Calu3 (cell line): ENCODE results near the gene GRPEL2. TPM values are rescaled to one million over a fixed set of nuclear protein-coding genes. Genes with fewer than 3 reads are reported as not detected.
A peak's percentile ranks its signal among the peaks of the same experiment; 100 is the strongest.

Experiments
- BruUV-seq: library from RNA; stranded (reverse); fragments of 400-500 nt; replicated peaks from 2 replicates; lab custom pipeline; 2021; lab: Mats Ljungman, UMichigan
- CTCF ChIA-PET: fragments of 300-600 bp; sonication (Branson Sonifier 250); formaldehyde crosslinking; loops from one replicate; lab custom pipeline; 2022; ENCODE audit warnings: antibody characterized with exemption; lab: Charles Lee
- DNase-seq: peaks from one replicate; pipeline ENCODE4 v3.0.0; 2022
- H3K27ac Mint-ChIP-seq: one replicate; pipeline ENCODE4 v1.8.0; 2022; ENCODE audit warnings: mixed read lengths; ENCODE audit not compliant: unreplicated experiment
- H3K27me3 Mint-ChIP-seq: one replicate; pipeline ENCODE4 v1.8.0; 2022; ENCODE audit warnings: mixed read lengths; ENCODE audit not compliant: unreplicated experiment
- H3K36me3 Mint-ChIP-seq: one replicate; pipeline ENCODE4 v1.8.0; 2022; ENCODE audit warnings: mild to moderate bottlenecking, moderate library complexity, mixed read lengths; ENCODE audit not compliant: insufficient read depth, unreplicated experiment
- H3K4me1 Mint-ChIP-seq: one replicate; pipeline ENCODE4 v1.8.0; 2022; ENCODE audit warnings: mild to moderate bottlenecking, low read depth, mixed read lengths; ENCODE audit not compliant: unreplicated experiment
- H3K4me3 Mint-ChIP-seq: one replicate; pipeline ENCODE4 v1.8.0; 2022; ENCODE audit warnings: mild to moderate bottlenecking, low read depth, moderate library complexity, mixed read lengths; ENCODE audit not compliant: unreplicated experiment
- H3K9me3 Mint-ChIP-seq: one replicate; pipeline ENCODE4 v1.8.0; 2022; ENCODE audit warnings: low read depth, mixed read lengths; ENCODE audit not compliant: unreplicated experiment
- CTCF ChIP-seq: fragments of 200-600 bp; IDR thresholded peaks from one replicate; pipeline ENCODE4 v1.8.0; 2022; ENCODE audit warnings: antibody characterized with exemption; ENCODE audit not compliant: unreplicated experiment
- intact Hi-C: fragments of 100-400 bp; cut with micrococcal nuclease; formaldehyde crosslinking; loops from one replicate; pipeline ENCODE4 v1.10.0; 2022; ENCODE audit not compliant: unreplicated experiment
- total RNA-seq: library from RNA; stranded (reverse); gene quantifications from 2 replicates; pipeline ENCODE4 v1.2.3, GENCODE V29; 2022

GRPEL2 gene
- total RNA-seq, 1 experiment from 2014 or later = 28.2 TPM

- H3K4me3 Mint-ChIP-seq = no peak overlapping the region
- intact Hi-C loops = no loop called here
- BruUV-seq = no TSS peak
- H3K4me1 Mint-ChIP-seq = peaks cover 16% of the 10 kb centered on the region
- no peaks in the 10 kb centered on the region for H3K27me3 Mint-ChIP-seq
- H3K9me3 Mint-ChIP-seq = no peaks in the 10 kb centered on the region
- no peak overlapping the region for H3K27ac Mint-ChIP-seq
- peaks cover 5% of the 10 kb centered on the region for H3K36me3 Mint-ChIP-seq
- TF ChIP-seq CTCF = no peak
- CTCF ChIA-PET = interaction anchor here (0.5 to 1.6 kb wide), 2 partner anchors 20 to 47 kb away, joined by 3 to 5 read pairs; partner anchors contain the start of gene GRPEL2
- no peak for DNase-seq
Observed at GRCh38 chr5:149325166-149325735, 20.0 kb upstream of the GRPEL2 start.

- H3K27ac Mint-ChIP-seq = no peak overlapping the region
- H3K4me3 Mint-ChIP-seq = no peak overlapping the region
- DNase-seq = no peak
- BruUV-seq = no TSS peak
- no peaks in the 10 kb centered on the region for H3K27me3 Mint-ChIP-seq
- CTCF ChIA-PET = interaction anchor here (1.6 kb wide), 1 partner anchor 20 kb away, joined by 3 read pairs; the partner anchor contains the start of gene GRPEL2
- no peaks in the 10 kb centered on the region for H3K9me3 Mint-ChIP-seq
- intact Hi-C loops = no loop called here
- no peak for TF ChIP-seq CTCF
- H3K4me1 Mint-ChIP-seq = peaks cover 9% of the 10 kb centered on the region
- peaks cover under 1% of the 10 kb centered on the region for H3K36me3 Mint-ChIP-seq
Observed at GRCh38 chr5:149325894-149326293, 19.4 kb upstream of the GRPEL2 start.

- no TSS peak for BruUV-seq
- CTCF ChIA-PET = interaction anchor here (1.6 kb wide), 1 partner anchor 19 kb away, joined by 3 read pairs; the partner anchor contains the start of gene GRPEL2
- no peak for TF ChIP-seq CTCF
Observed at GRCh38 chr5:149326611-149327010, 18.7 kb upstream of the GRPEL2 start.

GRCh38 chr5:149328177-149328576, 17.1 kb upstream of the GRPEL2 start:
- Mint-ChIP-seq H3K27me3 (no peaks in the 10 kb centered on the region), H3K27ac (no peak overlapping the region), H3K9me3 (no peaks in the 10 kb centered on the region), H3K36me3 (no peaks in the 10 kb centered on the region), H3K4me3 (no peak overlapping the region), H3K4me1 (peaks cover 6% of the 10 kb centered on the region)
- DNase-seq = no peak
- no peak for TF ChIP-seq CTCF
- CTCF ChIA-PET = no interaction called here
- BruUV-seq = no TSS peak
- intact Hi-C loops = no loop called here

More at GRCh38 chr5:149326611-149327010, 18.7 kb upstream of the GRPEL2 start:
- no peaks in the 10 kb centered on the region for H3K27me3 Mint-ChIP-seq
- H3K4me3 Mint-ChIP-seq = no peak overlapping the region
- H3K4me1 Mint-ChIP-seq = peaks cover 6% of the 10 kb centered on the region
- no peak overlapping the region for H3K27ac Mint-ChIP-seq
- no peaks in the 10 kb centered on the region for H3K36me3 Mint-ChIP-seq
- peak; percentile 20 for DNase-seq
- no peaks in the 10 kb centered on the region for H3K9me3 Mint-ChIP-seq
- intact Hi-C loops = no loop called here
